Activated naive CD8-positive, alpha-beta T cell (primary cell): Measurements from ENCODE around the gene DUSP1.

Experiments used
- H3K27ac Mint-ChIP-seq: one replicate; pipeline ENCODE4 v1.8.0; 2021; ENCODE audit warnings: mixed read lengths
- H3K27me3 Mint-ChIP-seq: one replicate; pipeline ENCODE4 v1.8.0; 2021; ENCODE audit warnings: mixed read lengths
- H3K36me3 Mint-ChIP-seq: one replicate; pipeline ENCODE4 v1.8.0; 2021; ENCODE audit warnings: mixed read lengths
- H3K4me1 Mint-ChIP-seq: one replicate; pipeline ENCODE4 v1.8.0; 2021; ENCODE audit warnings: low read depth, mixed read lengths
- H3K4me3 Mint-ChIP-seq: one replicate; pipeline ENCODE4 v1.8.0; 2021; ENCODE audit warnings: mild to moderate bottlenecking, mixed read lengths
- H3K9me3 Mint-ChIP-seq: one replicate; pipeline ENCODE4 v1.8.0; 2021; ENCODE audit warnings: low read depth, mixed read lengths

The DUSP1 gene

GRCh38 chr5:172802567-172803176 lies 31.7 kb upstream of the DUSP1 start:
- no peak overlapping the region for H3K27ac Mint-ChIP-seq

GRCh38 chr5:172802112-172802511 lies 31.1 kb upstream of the DUSP1 start:
- H3K4me1 Mint-ChIP-seq = peaks cover 8% of the 10 kb centered on the region

More at GRCh38 chr5:172802567-172803176, 31.7 kb upstream of the DUSP1 start:
- H3K4me3 Mint-ChIP-seq = no peak overlapping the region
- H3K36me3 Mint-ChIP-seq = no peaks in the 10 kb centered on the region
- no peaks in the 10 kb centered on the region for H3K27me3 Mint-ChIP-seq
- peaks cover 11% of the 10 kb centered on the region for H3K4me1 Mint-ChIP-seq
- H3K9me3 Mint-ChIP-seq = no peaks in the 10 kb centered on the region

GRCh38 chr5:172801179-172801671 lies 30.2 kb upstream of the DUSP1 start:
- H3K9me3 Mint-ChIP-seq = no peaks in the 10 kb centered on the region

More at GRCh38 chr5:172802112-172802511, 31.1 kb upstream of the DUSP1 start:
- no peaks in the 10 kb centered on the region for H3K36me3 Mint-ChIP-seq
- H3K9me3 Mint-ChIP-seq = no peaks in the 10 kb centered on the region
- no peaks in the 10 kb centered on the region for H3K27me3 Mint-ChIP-seq
- no peak overlapping the region for H3K4me3 Mint-ChIP-seq
- no peak overlapping the region for H3K27ac Mint-ChIP-seq

GRCh38 chr5:172800088-172800551 lies 29.1 kb upstream of the DUSP1 start:
- H3K36me3 Mint-ChIP-seq = no peaks in the 10 kb centered on the region
- no peaks in the 10 kb centered on the region for H3K9me3 Mint-ChIP-seq
- H3K4me3 Mint-ChIP-seq = no peak overlapping the region
- no peak overlapping the region for H3K27ac Mint-ChIP-seq
- H3K4me1 Mint-ChIP-seq = peaks cover 5% of the 10 kb centered on the region
- no peaks in the 10 kb centered on the region for H3K27me3 Mint-ChIP-seq

More at GRCh38 chr5:172801179-172801671, 30.2 kb upstream of the DUSP1 start:
- Mint-ChIP-seq H3K4me1 (peaks cover 5% of the 10 kb centered on the region), H3K27me3 (no peaks in the 10 kb centered on the region), H3K27ac (no peak overlapping the region), H3K36me3 (no peaks in the 10 kb centered on the region), H3K4me3 (no peak overlapping the region)

- no peaks in the 10 kb centered on the region for H3K27me3 Mint-ChIP-seq
- no peak overlapping the region for H3K4me3 Mint-ChIP-seq
- H3K36me3 Mint-ChIP-seq = no peaks in the 10 kb centered on the region
- H3K9me3 Mint-ChIP-seq = no peaks in the 10 kb centered on the region
- H3K27ac Mint-ChIP-seq = no peak overlapping the region
- peaks cover 5% of the 10 kb centered on the region for H3K4me1 Mint-ChIP-seq
Observed at GRCh38 chr5:172799416-172799815, 28.4 kb upstream of the DUSP1 start.

GRCh38 chr5:172798422-172799215 lies 27.6 kb upstream of the DUSP1 start:
- Mint-ChIP-seq H3K9me3 (no peaks in the 10 kb centered on the region), H3K4me1 (peaks cover 5% of the 10 kb centered on the region), H3K27me3 (no peaks in the 10 kb centered on the region), H3K4me3 (no peak overlapping the region), H3K36me3 (no peaks in the 10 kb centered on the region), H3K27ac (no peak overlapping the region)

GRCh38 chr5:172797771-172798191 lies 26.8 kb upstream of the DUSP1 start:
- peaks cover 5% of the 10 kb centered on the region for H3K4me1 Mint-ChIP-seq
- no peaks in the 10 kb centered on the region for H3K9me3 Mint-ChIP-seq
- no peak overlapping the region for H3K4me3 Mint-ChIP-seq
- H3K27ac Mint-ChIP-seq = no peak overlapping the region
- no peaks in the 10 kb centered on the region for H3K27me3 Mint-ChIP-seq
- H3K36me3 Mint-ChIP-seq = no peaks in the 10 kb centered on the region

GRCh38 chr5:172796306-172796705 lies 25.3 kb upstream of the DUSP1 start:
- Mint-ChIP-seq H3K4me3 (no peak overlapping the region), H3K9me3 (no peaks in the 10 kb centered on the region), H3K36me3 (no peaks in the 10 kb centered on the region), H3K27me3 (no peaks in the 10 kb centered on the region), H3K27ac (no peak overlapping the region), H3K4me1 (peaks cover 5% of the 10 kb centered on the region)

GRCh38 chr5:172795318-172795977 lies 24.5 kb upstream of the DUSP1 start:
- no peaks in the 10 kb centered on the region for H3K27me3 Mint-ChIP-seq
- peaks cover 5% of the 10 kb centered on the region for H3K4me1 Mint-ChIP-seq
- H3K9me3 Mint-ChIP-seq = no peaks in the 10 kb centered on the region
- H3K36me3 Mint-ChIP-seq = no peaks in the 10 kb centered on the region
- no peak overlapping the region for H3K4me3 Mint-ChIP-seq
- no peak overlapping the region for H3K27ac Mint-ChIP-seq

GRCh38 chr5:172793577-172794488 lies 22.8 kb upstream of the DUSP1 start:
- Mint-ChIP-seq H3K27ac (no peak overlapping the region), H3K4me1 (peaks cover 5% of the 10 kb centered on the region), H3K4me3 (no peak overlapping the region), H3K27me3 (no peaks in the 10 kb centered on the region), H3K36me3 (no peaks in the 10 kb centered on the region), H3K9me3 (no peaks in the 10 kb centered on the region)

GRCh38 chr5:172792701-172793570 lies 21.9 kb upstream of the DUSP1 start:
- H3K4me3 Mint-ChIP-seq = no peak overlapping the region
- H3K4me1 Mint-ChIP-seq = peaks cover 7% of the 10 kb centered on the region
- H3K9me3 Mint-ChIP-seq = no peaks in the 10 kb centered on the region
- H3K27me3 Mint-ChIP-seq = no peaks in the 10 kb centered on the region
- H3K27ac Mint-ChIP-seq = no peak overlapping the region
- H3K36me3 Mint-ChIP-seq = no peaks in the 10 kb centered on the region

GRCh38 chr5:172791726-172792445 lies 20.9 kb upstream of the DUSP1 start:
- Mint-ChIP-seq H3K27me3 (no peaks in the 10 kb centered on the region), H3K36me3 (no peaks in the 10 kb centered on the region), H3K4me3 (no peak overlapping the region), H3K27ac (no peak overlapping the region), H3K4me1 (peaks cover 3% of the 10 kb centered on the region), H3K9me3 (no peaks in the 10 kb centered on the region)

GRCh38 chr5:172791286-172791685 lies 20.3 kb upstream of the DUSP1 start:
- H3K9me3 Mint-ChIP-seq = no peaks in the 10 kb centered on the region
- no peak overlapping the region for H3K27ac Mint-ChIP-seq
- no peak overlapping the region for H3K4me3 Mint-ChIP-seq
- H3K36me3 Mint-ChIP-seq = no peaks in the 10 kb centered on the region
- H3K27me3 Mint-ChIP-seq = no peaks in the 10 kb centered on the region
- H3K4me1 Mint-ChIP-seq = peaks cover 3% of the 10 kb centered on the region
